ENCODE measurements around the gene HLCS. TPM values are rescaled to one million over a fixed set of nuclear protein-coding genes. Genes with fewer than 3 reads are reported as not detected.
"Not testable (repeated sequence)": the region's sequence is repeated elsewhere in the genome, so short reads cannot be mapped to it uniquely, and the experiment has no call there.

HLCS gene
- total and polyA plus RNA-seq, 2 of the 4 experiments (the other 2 are of a cell fraction) = 10.6 to 21.0 TPM

GRCh38 chr21:37005548-37006485, 39.3 kb upstream of the HLCS start (continued):
- TF ChIP-seq, protein P1, sequence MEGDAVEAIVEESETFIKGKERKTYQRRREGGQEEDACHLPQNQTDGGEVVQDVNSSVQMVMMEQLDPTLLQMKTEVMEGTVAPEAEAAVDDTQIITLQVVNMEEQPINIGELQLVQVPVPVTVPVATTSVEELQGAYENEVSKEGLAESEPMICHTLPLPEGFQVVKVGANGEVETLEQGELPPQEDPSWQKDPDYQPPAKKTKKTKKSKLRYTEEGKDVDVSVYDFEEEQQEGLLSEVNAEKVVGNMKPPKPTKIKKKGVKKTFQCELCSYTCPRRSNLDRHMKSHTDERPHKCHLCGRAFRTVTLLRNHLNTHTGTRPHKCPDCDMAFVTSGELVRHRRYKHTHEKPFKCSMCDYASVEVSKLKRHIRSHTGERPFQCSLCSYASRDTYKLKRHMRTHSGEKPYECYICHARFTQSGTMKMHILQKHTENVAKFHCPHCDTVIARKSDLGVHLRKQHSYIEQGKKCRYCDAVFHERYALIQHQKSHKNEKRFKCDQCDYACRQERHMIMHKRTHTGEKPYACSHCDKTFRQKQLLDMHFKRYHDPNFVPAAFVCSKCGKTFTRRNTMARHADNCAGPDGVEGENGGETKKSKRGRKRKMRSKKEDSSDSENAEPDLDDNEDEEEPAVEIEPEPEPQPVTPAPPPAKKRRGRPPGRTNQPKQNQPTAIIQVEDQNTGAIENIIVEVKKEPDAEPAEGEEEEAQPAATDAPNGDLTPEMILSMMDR (conservative IDR thresholded peaks at IDR 0.05; ENCODE audit: low read depth, low read length) = no peak

DNA sequence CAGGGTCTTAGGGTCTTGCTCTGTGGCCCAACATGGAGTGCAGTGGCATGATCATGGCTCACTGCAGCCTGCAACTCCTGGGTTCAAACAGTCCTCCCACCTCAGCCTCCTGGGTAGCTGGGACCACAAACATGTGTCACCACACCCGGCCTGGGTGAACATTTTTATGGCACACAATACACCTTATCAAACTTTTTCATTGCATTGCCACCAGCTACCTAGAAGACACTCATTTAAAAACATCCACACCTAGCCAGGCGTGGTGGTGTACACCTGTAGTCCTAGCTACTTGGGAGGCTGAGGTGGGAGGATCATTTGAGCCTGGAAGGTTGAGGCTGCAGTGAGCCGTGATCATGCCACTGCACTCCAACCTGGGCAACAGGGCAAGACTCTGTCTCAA, 37.4 kb upstream of the HLCS start:
- H4K91ac ChIP-seq (ENCODE audit: insufficient read depth, low read depth, low read length); in situ Hi-C loops (cut with MboI; ENCODE audit: low sequenced_read_pairs); H3K56ac ChIP-seq (ENCODE audit: extremely low read depth, insufficient read depth, low read length); H3K4me2 ChIP-seq (ENCODE audit: low read depth, low read length); H3K36me3 ChIP-seq (ENCODE audit: control insufficient read depth, insufficient read depth, low read length); H4K5ac ChIP-seq (ENCODE audit: low read depth, low read length); intact Hi-C loops (cut with micrococcal nuclease); POLR2A ChIA-PET (ENCODE audit: unreplicated experiment); H3K9ac ChIP-seq (ENCODE audit: low read depth, low read length); H3K18ac ChIP-seq (ENCODE audit: low read depth, low read length); H3K79me1 ChIP-seq (ENCODE audit: low read depth in 1 of 2, low read length in 2 of 2); H3K14ac ChIP-seq (replicated peaks; ENCODE audit: low read depth, low read length); CTCF ChIA-PET; H2BK15ac ChIP-seq (ENCODE audit: low read depth, low read length); H3K9me3 ChIP-seq (ENCODE audit: control insufficient read depth, insufficient read depth, low read length); H3K27ac ChIP-seq (ENCODE audit: insufficient read depth, low read length); H4K8ac ChIP-seq (ENCODE audit: low read depth in 2 of 2, low read length in 2 of 2); H2BK120ac ChIP-seq (ENCODE audit: low read depth, low read length); H2AK5ac ChIP-seq (ENCODE audit: low read depth, low read length); ATAC-seq (ENCODE audit: low read depth); H3K23ac ChIP-seq (ENCODE audit: low read depth, low read length); H3K4me3 ChIP-seq (ENCODE audit: insufficient read depth, low read depth, low read length); H4K20me1 ChIP-seq (ENCODE audit: insufficient read depth, low read length); H3K9me1 ChIP-seq (ENCODE audit: insufficient read depth, low read length); H3K4me1 ChIP-seq (ENCODE audit: control insufficient read depth, insufficient read depth, low read length); dilution Hi-C loops (cut with HindIII; ENCODE audit: low sequenced_read_pairs, unreplicated experiment); H2AFZ ChIP-seq (replicated peaks; ENCODE audit: low read length, poor library complexity); H2BK5ac ChIP-seq (ENCODE audit: low read depth, low read length, poor library complexity, severe bottlenecking); BruUV-seq (replicated peaks); DNase-seq; H3K4ac ChIP-seq (ENCODE audit: low read depth, low read length); H2BK20ac ChIP-seq (ENCODE audit: low read depth, low read length); H2AK9ac ChIP-seq (replicated peaks; ENCODE audit: low read depth, low read length, poor library complexity): not testable (repeated sequence)
- WGBS, 2 experiments (ENCODE audit: extremely low coverage in 2 of 2, insufficient read length in 1 of 2) = 100% methylated on average over 1 of the region's 3 CpGs; no CpG with 5 or more reads in 1 of the 2 experiments
- H3K27me3 ChIP-seq (ENCODE audit: control insufficient read depth, insufficient read depth, low read length) = peaks cover 34% of the 10 kb centered on the region

GRCh38 chr21:37002851-37003250, 36.4 kb upstream of the HLCS start:
- H3K36me3 ChIP-seq (ENCODE audit: control insufficient read depth, insufficient read depth, low read length); H2BK20ac ChIP-seq (ENCODE audit: low read depth, low read length); H4K5ac ChIP-seq (ENCODE audit: low read depth, low read length); H2BK120ac ChIP-seq (ENCODE audit: low read depth, low read length); H4K20me1 ChIP-seq (ENCODE audit: insufficient read depth, low read length); H3K4me2 ChIP-seq (ENCODE audit: low read depth, low read length); in situ Hi-C loops (cut with MboI; ENCODE audit: low sequenced_read_pairs); H3K18ac ChIP-seq (ENCODE audit: low read depth, low read length); H3K9ac ChIP-seq (ENCODE audit: low read depth, low read length); H3K4me1 ChIP-seq (ENCODE audit: control insufficient read depth, insufficient read depth, low read length); H2BK5ac ChIP-seq (ENCODE audit: low read depth, low read length, poor library complexity, severe bottlenecking); H3K9me3 ChIP-seq (ENCODE audit: control insufficient read depth, insufficient read depth, low read length); ATAC-seq (ENCODE audit: low read depth); H3K23ac ChIP-seq (ENCODE audit: low read depth, low read length); H2AK9ac ChIP-seq (replicated peaks; ENCODE audit: low read depth, low read length, poor library complexity); H3K56ac ChIP-seq (ENCODE audit: extremely low read depth, insufficient read depth, low read length); H4K91ac ChIP-seq (ENCODE audit: insufficient read depth, low read depth, low read length); intact Hi-C loops (cut with micrococcal nuclease); H3K4me3 ChIP-seq (ENCODE audit: insufficient read depth, low read depth, low read length); H3K14ac ChIP-seq (replicated peaks; ENCODE audit: low read depth, low read length); DNase-seq; dilution Hi-C loops (cut with HindIII; ENCODE audit: low sequenced_read_pairs, unreplicated experiment); H3K4ac ChIP-seq (ENCODE audit: low read depth, low read length); H3K27ac ChIP-seq (ENCODE audit: insufficient read depth, low read length); H2BK15ac ChIP-seq (ENCODE audit: low read depth, low read length); H2AK5ac ChIP-seq (ENCODE audit: low read depth, low read length); H2AFZ ChIP-seq (replicated peaks; ENCODE audit: low read length, poor library complexity); POLR2A ChIA-PET (ENCODE audit: unreplicated experiment); H3K9me1 ChIP-seq (ENCODE audit: insufficient read depth, low read length); H4K8ac ChIP-seq (ENCODE audit: low read depth in 2 of 2, low read length in 2 of 2); BruUV-seq (replicated peaks); H3K79me1 ChIP-seq (ENCODE audit: low read depth in 1 of 2, low read length in 2 of 2): not testable (repeated sequence)
- peaks cover 31% of the 10 kb centered on the region for H3K27me3 ChIP-seq (ENCODE audit: control insufficient read depth, insufficient read depth, low read length)
- WGBS, 2 experiments (ENCODE audit: extremely low coverage in 2 of 2, insufficient read length in 1 of 2) = 83% methylated on average over 5 of the region's 12 CpGs; no CpG with 5 or more reads in 1 of the 2 experiments
- CTCF ChIA-PET = interaction anchor here (0.7 kb wide), 1 partner anchor 341 kb away, joined by 3 read pairs; no protein-coding TSS in a partner anchor

Measured in IMR-90 (cell line).